Panc1 (cell line): ENCODE data around the gene CKLF.

Source experiments
- CTCF ChIP-seq: fragments of 450-650 bp; IDR thresholded peaks from 2 replicates; pipeline ENCODE4 v1.5.1; 2017; ENCODE audit warnings: mild to moderate bottlenecking
- POLR2AphosphoS5 ChIP-seq: IDR thresholded peaks from 2 replicates; pipeline ENCODE4 v1.6.1; 2012; ENCODE audit warnings: mild to moderate bottlenecking, low read depth, low read length, moderate library complexity
- REST ChIP-seq, 2 experiments: IDR thresholded peaks; 2 replicates each; pipeline ENCODE4 v1.6.1; 2011 to 2012; ENCODE audit warnings: low read depth in 2 of 2, control low read depth in 1 of 2, low read length in 1 of 2, mild to moderate bottlenecking in 1 of 2, moderate library complexity in 1 of 2; ENCODE audit not compliant: insufficient read depth in 1 of 2

GRCh38 chr16:66596986-66597848 is 44.8 kb downstream of the CKLF start:
- TF ChIP-seq CTCF (no peak), REST (IDR thresholded peaks at IDR 0.05; ENCODE audit: insufficient read depth in 1 of 2, low read depth in 2 of 2, low read length in 1 of 2) (no peak), POLR2AphosphoS5 (no peak)
